ENCODE data around the gene CHST7.

- TF ChIP-seq EZH2phosphoT487 (IDR thresholded peaks at IDR 0.05; ENCODE audit: borderline replicate concordance): no peak
- TF ChIP-seq CTCF (IDR thresholded peaks at IDR 0.05 in 2 of 3, conservative IDR thresholded peaks at IDR 0.05 in 1 of 3; ENCODE audit: borderline replicate concordance in 1 of 3, insufficient read depth in 1 of 3, low read depth in 2 of 3, low read length in 2 of 3): no peak
- no peak for TF ChIP-seq MAX (IDR thresholded peaks at IDR 0.05)
- TF ChIP-seq POLR2A (IDR thresholded peaks at IDR 0.05; ENCODE audit: borderline replicate concordance, extremely low read depth, insufficient read depth, insufficient read length): no peak
- no peak for TF ChIP-seq RAD21 (IDR thresholded peaks at IDR 0.05; ENCODE audit: low read depth)
- TF ChIP-seq JUND (IDR thresholded peaks at IDR 0.05): no peak
- no peak for TF ChIP-seq POLR2AphosphoS5 (IDR thresholded peaks at IDR 0.05; ENCODE audit: low read depth, low read length)
- no peak for TF ChIP-seq REST (IDR thresholded peaks at IDR 0.05; ENCODE audit: low read depth)
These were observed 42.1 kb upstream of the CHST7 start for GRCh38 chrX:46531442-46531841.

Data from HCT116 (cell line).